Measurements from ENCODE around the gene MYT1. TPM values are rescaled to one million over a fixed set of nuclear protein-coding genes. Genes with fewer than 3 reads are reported as not detected.

MYT1 gene
- total RNA-seq, 1 experiment from 2014 or later: not detected

DNA sequence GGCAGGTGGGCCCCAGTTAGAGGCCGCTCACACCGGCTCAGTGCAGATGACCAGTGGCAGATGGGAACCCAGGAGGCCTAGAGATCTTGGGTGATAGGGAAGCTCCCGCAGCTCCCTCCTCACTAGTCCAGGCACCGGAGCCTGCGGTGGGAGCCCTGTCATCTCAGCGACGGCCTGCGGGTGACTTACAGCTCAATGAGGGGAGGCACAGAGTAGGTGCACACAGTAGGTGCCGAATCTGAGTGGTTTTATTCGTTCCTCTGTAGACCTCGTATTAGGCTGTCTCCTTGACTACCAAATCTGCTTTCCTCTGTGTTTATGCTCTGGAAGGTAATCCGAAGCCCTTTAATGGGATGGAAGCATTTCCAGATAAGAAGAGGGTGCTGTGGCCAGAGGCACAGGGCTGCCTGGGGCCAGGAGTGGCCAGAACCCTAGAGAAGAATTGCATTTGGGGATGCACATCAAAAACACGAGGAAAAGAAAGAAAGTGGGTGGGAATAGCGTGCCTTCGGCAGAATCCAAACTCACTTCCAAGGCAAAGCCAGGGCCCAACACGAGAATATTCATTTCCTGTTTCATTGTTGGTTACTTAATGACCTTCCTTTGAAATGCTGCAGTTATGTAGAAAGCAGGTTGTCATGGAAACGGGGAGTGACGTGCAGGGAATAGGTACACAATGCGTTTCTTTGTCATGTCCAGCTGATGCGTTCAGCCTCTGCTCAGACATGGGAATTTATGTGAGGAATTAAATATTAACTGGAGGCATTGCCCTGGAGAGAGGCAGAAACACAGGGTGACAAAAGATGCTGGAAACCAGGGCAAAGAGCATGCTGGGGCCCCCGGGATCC is 24.7 kb downstream of the MYT1 start:
- peak; percentile 74 for DNase-seq (ENCODE audit: low read depth)

DNA sequence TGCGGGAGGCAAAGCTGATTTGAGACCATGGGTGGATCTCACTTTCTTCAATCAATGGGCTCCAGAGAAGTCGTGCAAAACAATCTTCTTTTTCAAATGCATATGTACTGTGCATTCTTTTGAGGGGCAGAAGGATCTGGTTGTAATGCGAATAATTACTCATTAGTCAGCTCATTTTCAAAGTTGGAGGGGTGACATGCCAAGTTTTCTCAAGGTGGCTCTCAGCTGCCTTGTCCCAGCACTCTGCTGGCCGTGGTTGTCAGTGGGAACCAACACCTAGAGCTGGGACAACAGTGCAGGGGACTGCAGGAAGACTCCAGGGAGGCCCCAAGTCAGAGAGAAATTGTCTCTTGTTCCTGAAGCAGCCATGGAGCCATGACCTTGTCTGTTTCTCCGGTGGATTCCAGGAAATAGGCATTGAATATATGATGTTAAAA is 25.3 kb downstream of the MYT1 start:
- DNase-seq (ENCODE audit: low read depth): no peak

- DNase-seq (ENCODE audit: low read depth): no peak
Measured at GRCh38 chr20:64189986-64190385, 25.7 kb downstream of the MYT1 start.

DNA sequence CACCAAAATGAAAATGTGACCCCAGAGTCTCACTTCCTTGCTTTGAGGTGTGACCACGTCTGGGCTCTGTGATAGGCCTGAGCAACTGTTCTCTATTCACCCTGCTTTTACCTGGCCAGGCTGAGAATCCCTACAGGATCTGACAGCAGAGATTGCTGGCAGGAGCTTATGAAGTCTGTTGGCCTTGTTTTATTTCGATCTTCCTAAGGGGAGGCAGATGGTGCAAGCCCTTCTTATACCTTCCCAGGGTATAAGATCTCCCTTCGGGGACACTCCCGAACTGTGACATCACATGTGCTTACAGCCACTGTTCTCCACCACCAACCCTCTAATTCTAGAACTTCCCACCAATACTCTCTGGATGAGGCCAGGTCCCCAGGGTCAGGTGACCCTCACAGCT is 26.8 kb downstream of the MYT1 start:
- DNase-seq (ENCODE audit: low read depth): no peak

DNA sequence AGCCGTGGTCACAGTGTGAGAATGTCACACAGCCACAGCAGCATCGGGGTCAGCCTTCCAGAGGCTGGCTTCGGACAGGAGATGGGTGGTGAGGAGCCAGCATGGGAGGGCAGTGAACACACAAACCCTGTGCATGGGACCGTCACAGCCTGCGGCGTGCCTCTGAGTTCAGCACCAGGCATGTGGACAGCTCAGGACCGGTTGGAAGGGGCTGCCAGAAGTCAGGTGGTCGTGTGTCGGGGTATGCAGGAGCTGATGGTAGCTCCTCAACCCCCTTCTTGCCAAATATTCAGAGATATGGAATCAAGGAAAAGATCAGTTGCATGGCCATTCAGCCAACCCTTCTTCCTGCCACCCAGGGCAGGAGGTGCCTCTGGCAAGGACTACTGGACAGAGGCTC is 28.2 kb downstream of the MYT1 start:
- DNase-seq (ENCODE audit: low read depth): no peak

GRCh38 chr20:64193058-64193457 is 28.8 kb downstream of the MYT1 start:
- no peak for DNase-seq (ENCODE audit: low read depth)

GRCh38 chr20:64194269-64194668 is 30.0 kb downstream of the MYT1 start:
- DNase-seq (ENCODE audit: low read depth): no peak

GRCh38 chr20:64196309-64196708 is 32.1 kb downstream of the MYT1 start:
- no peak for DNase-seq (ENCODE audit: low read depth)

GRCh38 chr20:64196847-64197306 is 32.6 kb downstream of the MYT1 start:
- DNase-seq (ENCODE audit: low read depth): no peak

DNA sequence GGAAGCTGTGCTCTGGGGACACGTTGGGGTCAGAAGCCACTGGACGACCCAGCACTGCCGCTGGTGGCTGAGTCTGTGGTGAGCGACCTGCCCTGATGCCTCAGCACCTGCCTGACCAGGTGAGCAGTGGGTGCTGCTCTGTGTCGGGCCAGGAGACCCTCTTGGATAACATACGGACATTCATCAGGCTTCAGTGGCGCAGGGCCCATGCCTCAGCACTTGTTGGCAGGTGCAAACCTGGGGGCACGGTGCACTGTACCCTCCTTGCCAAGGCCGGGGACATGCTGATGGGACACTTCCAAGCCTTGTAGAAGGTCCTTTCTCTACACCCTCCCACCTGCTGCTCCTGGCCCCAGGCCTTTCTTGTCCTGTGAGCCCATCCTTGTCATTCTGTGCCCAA is 34.1 kb downstream of the MYT1 start:
- DNase-seq (ENCODE audit: low read depth): no peak

GRCh38 chr20:64199395-64199794 is 35.1 kb downstream of the MYT1 start:
- DNase-seq (ENCODE audit: low read depth): no peak

DNA sequence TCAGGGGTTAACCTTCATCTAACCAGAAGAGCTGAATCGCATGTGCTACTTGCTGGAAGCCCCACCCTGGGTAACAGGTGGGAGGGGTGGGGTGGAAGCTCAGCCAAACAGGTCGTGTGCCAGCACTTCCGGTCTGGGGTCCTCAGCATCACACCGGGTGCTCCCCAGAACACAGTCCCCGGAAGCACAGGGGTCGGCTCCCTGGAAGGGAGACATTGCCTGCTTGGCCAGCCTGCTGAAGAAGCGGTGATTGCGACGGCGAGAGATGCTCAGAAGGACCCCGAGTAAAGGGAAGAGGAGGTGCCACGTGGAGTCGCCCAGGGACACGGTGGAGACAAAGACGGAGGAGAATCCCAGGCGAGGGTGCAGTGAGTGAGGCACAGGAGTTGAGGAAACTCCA is 36.5 kb downstream of the MYT1 start:
- no peak for DNase-seq (ENCODE audit: low read depth)

GRCh38 chr20:64201653-64202052 is 37.4 kb downstream of the MYT1 start:
- DNase-seq (ENCODE audit: low read depth): no peak

- peak; percentile 28 for DNase-seq (ENCODE audit: low read depth)
Measured at GRCh38 chr20:64203037-64203777, 39.0 kb downstream of the MYT1 start.

- DNase-seq (ENCODE audit: low read depth): peak; percentile 58
Measured at GRCh38 chr20:64205611-64206026, 41.4 kb downstream of the MYT1 start.

DNA sequence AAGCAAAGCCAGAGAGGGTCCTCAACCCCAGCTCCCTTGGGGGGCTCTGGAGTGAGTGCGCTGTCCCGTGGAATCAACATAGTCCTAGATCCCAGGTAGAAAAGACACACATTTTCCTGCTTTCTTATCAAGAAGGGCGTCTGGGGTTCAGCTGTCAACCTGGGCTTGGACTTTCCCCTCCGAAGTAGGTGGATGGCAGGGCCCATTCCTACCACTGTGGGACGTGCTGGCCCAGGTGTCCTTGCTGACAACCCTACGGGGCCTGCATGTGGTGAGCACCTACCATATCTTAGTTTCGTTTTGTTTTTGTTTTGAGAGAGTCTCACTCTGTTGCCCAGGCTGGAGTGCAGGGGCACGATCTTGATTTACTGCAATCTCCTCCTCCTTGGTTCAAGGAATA is 42.4 kb downstream of the MYT1 start:
- no peak for DNase-seq (ENCODE audit: low read depth)

DNA sequence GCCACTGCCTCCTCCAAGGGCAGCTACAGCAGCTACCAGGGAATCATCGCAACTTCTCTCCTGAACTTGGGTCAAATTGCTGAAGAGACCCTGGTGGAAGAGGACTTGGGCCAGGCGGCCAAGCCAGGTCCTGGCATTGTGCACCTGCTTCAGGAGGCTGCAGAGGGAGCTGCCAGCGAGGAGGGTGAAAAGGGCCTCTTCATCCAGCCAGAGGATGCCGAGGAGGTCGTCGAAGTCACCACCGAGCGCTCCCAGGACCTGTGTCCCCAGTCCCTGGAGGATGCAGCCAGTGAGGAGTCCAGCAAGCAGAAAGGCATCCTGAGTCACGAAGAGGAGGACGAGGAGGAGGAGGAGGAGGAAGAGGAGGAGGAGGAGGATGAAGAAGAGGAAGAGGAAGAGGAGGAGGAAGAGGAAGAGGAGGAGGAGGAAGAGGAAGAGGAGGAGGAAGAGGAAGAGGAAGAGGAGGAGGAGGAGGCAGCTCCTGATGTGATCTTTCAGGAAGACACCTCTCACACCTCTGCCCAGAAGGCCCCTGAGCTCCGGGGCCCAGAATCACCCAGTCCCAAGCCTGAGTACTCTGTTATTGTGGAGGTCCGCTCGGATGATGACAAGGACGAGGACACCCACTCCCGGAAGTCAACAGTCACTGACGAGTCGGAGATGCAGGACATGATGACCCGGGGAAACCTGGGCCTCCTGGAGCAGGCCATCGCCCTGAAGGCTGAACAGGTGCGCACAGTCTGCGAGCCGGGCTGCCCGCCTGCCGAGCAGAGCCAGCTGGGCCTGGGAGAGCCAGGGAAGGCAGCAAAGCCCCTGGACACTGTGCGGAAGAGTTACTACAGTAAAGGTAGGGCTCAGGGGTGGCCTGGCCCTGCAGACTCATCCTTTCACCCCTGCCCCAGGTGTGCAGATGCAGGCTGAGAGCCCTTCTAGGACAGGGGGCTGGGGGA is 43.7 kb downstream of the MYT1 start:
- no peak for DNase-seq (ENCODE audit: low read depth)

DNA sequence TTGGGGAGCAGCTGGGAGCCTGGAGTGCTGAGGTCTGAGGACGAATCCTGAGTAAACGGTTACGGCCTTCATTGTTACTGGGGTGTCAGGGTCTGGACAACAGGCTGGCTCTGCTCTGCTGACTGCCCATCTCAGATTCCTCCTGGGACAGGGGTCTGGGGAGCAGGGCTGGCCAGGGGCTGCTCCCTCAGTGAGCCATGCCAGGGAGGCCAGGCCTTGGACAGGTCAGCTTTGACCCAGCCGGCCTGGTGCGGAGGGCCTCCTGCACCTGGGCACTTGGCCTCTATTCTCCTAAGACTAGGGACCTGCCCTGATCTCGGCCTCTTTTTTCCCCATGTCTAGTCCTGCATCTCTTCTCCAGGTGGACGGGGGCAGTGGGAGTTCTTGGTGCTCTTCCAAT is 44.9 kb downstream of the MYT1 start:
- no peak for DNase-seq (ENCODE audit: low read depth)

DNA sequence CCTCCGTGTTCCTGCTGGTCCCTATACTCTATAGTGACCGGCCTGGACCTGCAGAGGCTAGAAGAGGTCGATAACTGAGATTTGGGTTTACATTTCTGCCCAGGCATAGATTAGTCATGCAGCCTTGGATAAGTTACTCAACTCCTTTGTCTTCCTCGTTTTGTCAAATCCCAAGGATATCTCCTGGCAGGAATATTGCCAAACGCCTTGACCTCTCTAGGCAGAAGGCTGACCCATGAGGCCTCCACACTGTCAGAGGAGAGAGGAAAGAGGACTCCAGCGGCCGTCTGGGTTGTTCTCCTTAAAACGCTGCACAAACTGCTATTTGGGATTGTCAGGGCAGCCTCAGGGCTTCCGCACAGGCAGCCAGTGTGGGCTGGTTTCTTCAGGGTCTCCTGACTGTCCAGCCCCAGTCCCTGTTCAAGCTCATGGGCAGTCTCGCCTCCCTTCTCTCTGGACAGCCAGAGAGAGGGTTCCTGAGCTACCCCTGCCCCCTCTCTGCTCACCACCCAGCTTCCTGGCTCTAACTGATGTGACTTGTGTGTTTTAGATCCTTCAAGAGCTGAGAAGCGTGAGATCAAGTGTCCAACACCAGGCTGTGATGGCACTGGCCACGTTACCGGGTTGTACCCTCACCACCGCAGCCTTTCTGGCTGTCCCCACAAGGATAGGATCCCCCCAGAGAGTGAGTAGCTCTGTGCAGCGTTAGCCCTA is 46.6 kb downstream of the MYT1 start:
- DNase-seq (ENCODE audit: low read depth): no peak

DNA sequence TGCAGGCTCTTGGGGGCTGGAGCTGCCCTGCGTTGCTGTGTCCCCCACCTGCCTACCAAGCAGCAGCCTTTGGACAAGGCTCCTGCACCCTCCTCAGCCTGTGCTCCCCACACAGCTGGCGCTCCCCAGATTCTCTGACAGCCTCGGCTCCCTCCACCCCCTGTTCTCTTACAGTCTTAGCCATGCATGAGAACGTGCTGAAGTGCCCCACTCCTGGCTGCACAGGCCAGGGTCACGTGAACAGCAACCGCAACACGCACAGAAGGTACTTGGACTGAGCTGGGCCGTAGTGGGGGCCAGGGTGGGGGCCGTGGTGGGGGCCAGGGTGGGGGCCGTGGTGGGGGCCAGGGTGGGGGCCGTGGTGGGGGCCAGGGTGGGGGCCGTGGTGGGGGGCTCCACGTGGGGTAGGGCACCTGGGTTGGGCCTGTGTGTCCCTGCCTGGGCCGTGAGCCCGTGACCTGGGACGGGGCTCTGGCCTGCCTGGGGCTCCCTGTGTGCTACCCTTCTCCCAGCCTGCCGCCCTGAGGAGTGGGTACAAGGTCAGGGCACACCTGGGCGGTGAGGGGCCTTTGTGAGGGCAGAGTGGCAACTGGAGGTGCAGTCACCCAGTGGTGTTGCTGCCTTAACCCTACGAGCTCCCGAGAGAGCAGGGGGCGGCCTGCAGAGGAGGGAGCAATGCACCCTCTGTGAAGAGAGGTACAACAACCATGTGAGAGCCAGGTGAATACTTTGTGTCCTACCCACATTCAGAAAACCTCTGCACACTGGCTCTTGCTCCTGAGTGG is 47.8 kb downstream of the MYT1 start:
- DNase-seq (ENCODE audit: low read depth): no peak
